Measurements from ENCODE around the gene PNISR.

- TF ChIP-seq POLR2A (IDR thresholded peaks at IDR 0.05) (no peak), CTCF (IDR thresholded peaks at IDR 0.05) (no peak)
Observed at GRCh38 chr6:99409672-99410071, 15.4 kb downstream of the PNISR start.

Data from thyroid gland (tissue), 4 donors.